Thymus (tissue), 11 donors: ENCODE measurements around the gene SLC2A10. TPM values are rescaled to one million over a fixed set of nuclear protein-coding genes. Genes with fewer than 3 reads are reported as not detected.

Source experiments
- DNase-seq, 9 donors: peaks; one replicate each; pipeline ENCODE4 v3.0.0-alpha.2; 2013; ENCODE audit warnings: low spot score in 9 of 9, low read depth in 6 of 9, missing footprints in 1 of 9
- H3K27ac ChIP-seq, 2 donors: one replicate each; pipeline ENCODE4 v1.5.1; 2013; ENCODE audit warnings: control low read depth in 1 of 2, low read depth in 1 of 2, low read length in 1 of 2, mild to moderate bottlenecking in 1 of 2, moderate library complexity in 1 of 2
- H3K27me3 ChIP-seq, 2 donors: one replicate each; pipeline ENCODE4 v1.5.1; 2013; ENCODE audit warnings: low read length in 1 of 2; ENCODE audit not compliant: control insufficient read depth in 2 of 2, insufficient read depth in 1 of 2
- H3K36me3 ChIP-seq, 2 donors: one replicate each; pipeline ENCODE4 v1.5.1; 2013; ENCODE audit warnings: low read length in 1 of 2, mild to moderate bottlenecking in 1 of 2, moderate library complexity in 1 of 2; ENCODE audit not compliant: control insufficient read depth in 2 of 2, insufficient read depth in 2 of 2
- H3K4me1 ChIP-seq, 2 donors: one replicate each; pipeline ENCODE4 v1.5.1; 2013; ENCODE audit warnings: low read length in 2 of 2; ENCODE audit not compliant: control insufficient read depth in 2 of 2, insufficient read depth in 2 of 2
- H3K4me3 ChIP-seq, 2 donors: one replicate each; pipeline ENCODE4 v1.5.1; 2013; ENCODE audit warnings: low read length in 2 of 2, control low read depth in 1 of 2, mild to moderate bottlenecking in 1 of 2
- H3K9me3 ChIP-seq, 2 donors: one replicate each; pipeline ENCODE4 v1.5.1; 2013; ENCODE audit warnings: low read length in 1 of 2, mild to moderate bottlenecking in 1 of 2; ENCODE audit not compliant: control insufficient read depth in 2 of 2, insufficient read depth in 1 of 2
- WGBS: extraction: QIAGEN DNeasy Blood & Tissue Kit; methylation state at CpG from one replicate; pipeline ENCODE4 v1.1.7; 2013; 5-methylcytosine and 5-hydroxymethylcytosine counted together
- polyA plus RNA-seq: library from polyadenylated mRNA; stranded (reverse); fragments of 200-250 nt; gene quantifications from one replicate; pipeline ENCODE4 v1.2.3, GENCODE V29; 2013
- total RNA-seq: library from RNA; stranded (reverse); fragments of 120-200 nt; gene quantifications from one replicate; pipeline ENCODE4 v1.2.4, GENCODE V29; 2013
- donor health status: healthy.

SLC2A10 gene
- total and polyA plus RNA-seq, 2 donors: 2.0 to 4.8 TPM

DNA sequence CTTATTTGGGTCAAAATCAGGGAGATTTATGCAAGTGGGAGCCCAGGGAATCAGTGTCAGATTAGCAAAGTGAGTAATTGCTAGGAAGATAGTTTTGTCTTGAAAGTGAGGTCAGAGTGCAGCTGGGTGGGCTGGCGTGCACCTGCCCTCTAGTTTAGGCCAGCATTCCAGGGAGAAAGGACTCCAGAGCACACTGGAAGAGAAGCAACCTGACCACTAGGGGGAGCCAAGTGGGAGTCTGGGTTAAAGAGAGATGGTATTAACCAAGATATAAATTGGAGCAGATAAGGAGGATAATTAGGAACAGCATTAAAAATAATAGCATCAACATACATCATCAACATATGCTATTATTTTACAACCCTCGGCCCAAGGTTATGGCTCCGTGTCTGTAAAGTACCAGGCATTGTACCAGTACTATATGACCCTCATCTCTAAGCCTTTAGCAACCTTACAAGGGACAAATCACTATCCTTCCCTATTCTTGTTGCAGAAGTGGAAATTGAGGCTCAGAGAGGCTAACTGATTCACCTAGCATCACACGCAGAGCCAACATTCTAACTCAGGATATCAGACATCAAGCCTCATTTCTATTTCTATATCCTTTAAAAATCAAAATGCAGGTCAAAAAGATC lies 57.8 kb downstream of the SLC2A10 start:
- Histone ChIP-seq H3K4me3 (no peak overlapping the region), H3K9me3 (no peaks in the 10 kb centered on the region), H3K4me1 (no peaks in the 10 kb centered on the region), H3K27ac (no peak overlapping the region), H3K36me3 (no peaks in the 10 kb centered on the region), H3K27me3 (no peaks in the 10 kb centered on the region)
- 79% methylated on average over 4 of the region's 4 CpGs for WGBS
- peak in 2 of 9 donors; percentile 8 to 23 for DNase-seq

DNA sequence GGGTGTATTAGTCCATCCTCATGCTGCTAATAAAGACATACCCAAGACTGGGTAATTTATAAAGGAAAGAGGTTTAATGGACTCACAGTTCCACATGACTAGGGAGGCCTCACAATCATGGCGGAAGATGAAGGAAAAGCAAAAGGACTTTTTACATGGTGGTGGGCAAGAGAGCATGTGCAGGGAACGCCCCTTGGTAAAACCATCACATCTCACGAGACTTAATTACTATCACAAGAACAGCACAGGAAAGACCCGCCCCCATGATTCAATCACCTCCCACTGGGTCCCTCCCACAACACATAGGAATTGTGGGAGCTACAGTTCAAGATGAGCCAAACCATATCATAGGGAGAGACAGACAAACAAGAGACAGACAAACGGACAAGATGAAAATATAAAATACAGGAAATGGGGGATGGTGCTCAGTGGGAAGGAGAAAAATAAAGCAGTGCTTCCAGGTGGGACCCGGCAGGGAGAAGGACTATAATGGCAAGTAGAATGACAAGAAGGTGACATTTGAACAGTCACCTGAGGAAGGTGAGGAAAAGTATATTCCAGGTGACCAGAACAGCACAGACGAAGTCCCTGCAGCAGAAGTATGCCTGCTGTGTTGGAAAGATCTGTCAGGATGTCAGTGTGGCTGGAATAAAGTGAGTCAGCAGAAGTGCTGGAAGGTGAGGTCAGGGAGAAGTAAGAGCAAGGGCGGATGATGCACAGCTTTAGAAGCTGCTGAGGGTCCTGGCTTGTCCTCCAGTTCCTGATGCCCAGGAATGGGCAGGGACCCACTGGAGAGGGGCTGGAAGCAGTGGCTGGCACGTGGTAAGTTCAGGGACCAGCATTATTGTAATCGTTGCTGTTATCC lies 61.1 kb downstream of the SLC2A10 start:
- no peaks in the 10 kb centered on the region for H3K9me3 ChIP-seq
- H3K27me3 ChIP-seq: no peaks in the 10 kb centered on the region
- no peak overlapping the region for H3K4me3 ChIP-seq
- no peaks in the 10 kb centered on the region for H3K36me3 ChIP-seq
- WGBS: 72% methylated on average over 10 of the region's 10 CpGs
- no peak for DNase-seq
- H3K4me1 ChIP-seq: no peaks in the 10 kb centered on the region
- H3K27ac ChIP-seq: no peak overlapping the region

DNA sequence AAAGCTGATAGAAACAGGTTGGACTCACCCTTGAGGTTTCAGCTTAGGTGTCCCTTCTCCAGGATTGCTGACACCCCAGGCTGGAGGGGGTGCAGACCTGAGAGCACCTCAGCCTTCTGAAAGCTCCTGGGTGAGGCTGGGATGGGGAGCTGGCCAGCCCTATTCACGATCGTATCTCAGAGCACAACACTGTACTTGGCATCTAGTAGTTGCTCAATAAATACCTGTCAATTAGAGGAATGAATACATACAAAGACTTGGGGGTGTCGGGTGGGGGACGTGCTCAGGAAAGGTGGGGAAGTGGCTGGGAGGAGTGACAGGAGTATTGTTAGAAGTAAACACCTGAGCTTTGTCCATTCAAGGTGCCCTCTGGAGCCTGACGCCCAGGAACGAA lies 61.7 kb downstream of the SLC2A10 start:
- H3K27me3 ChIP-seq: no peaks in the 10 kb centered on the region
- WGBS: 93% methylated on average over 6 of the region's 6 CpGs

DNA sequence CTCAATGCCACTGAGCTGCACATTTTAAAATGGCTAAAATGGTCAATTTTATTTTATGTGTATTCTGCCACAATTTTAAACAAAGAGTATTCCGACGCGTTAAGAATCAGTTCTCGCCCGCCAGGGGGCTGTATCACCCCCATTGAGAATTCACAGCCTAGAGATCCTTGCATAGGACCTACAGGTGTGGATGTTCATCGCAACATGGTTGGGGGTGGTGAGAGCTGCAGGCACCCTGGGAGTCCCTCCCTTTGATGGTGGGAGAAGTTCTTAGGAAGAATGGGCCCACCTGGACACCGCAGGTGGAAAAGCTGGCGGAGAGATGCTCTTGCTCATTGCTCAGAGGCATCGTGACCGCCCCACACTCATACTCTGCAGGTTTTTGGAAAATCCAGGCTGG lies 63.5 kb downstream of the SLC2A10 start:
- Histone ChIP-seq H3K4me1 (no peaks in the 10 kb centered on the region), H3K27me3 (no peaks in the 10 kb centered on the region), H3K36me3 (no peaks in the 10 kb centered on the region), H3K9me3 (no peaks in the 10 kb centered on the region), H3K4me3 (no peak overlapping the region), H3K27ac (no peak overlapping the region)
- WGBS: 87% methylated on average over 10 of the region's 10 CpGs
- DNase-seq: no peak

More for the DNA sequence above, 61.7 kb downstream of the SLC2A10 start:
- Histone ChIP-seq H3K36me3 (no peaks in the 10 kb centered on the region), H3K9me3 (no peaks in the 10 kb centered on the region), H3K4me3 (no peak overlapping the region), H3K4me1 (no peaks in the 10 kb centered on the region), H3K27ac (no peak overlapping the region)
- no peak for DNase-seq

DNA sequence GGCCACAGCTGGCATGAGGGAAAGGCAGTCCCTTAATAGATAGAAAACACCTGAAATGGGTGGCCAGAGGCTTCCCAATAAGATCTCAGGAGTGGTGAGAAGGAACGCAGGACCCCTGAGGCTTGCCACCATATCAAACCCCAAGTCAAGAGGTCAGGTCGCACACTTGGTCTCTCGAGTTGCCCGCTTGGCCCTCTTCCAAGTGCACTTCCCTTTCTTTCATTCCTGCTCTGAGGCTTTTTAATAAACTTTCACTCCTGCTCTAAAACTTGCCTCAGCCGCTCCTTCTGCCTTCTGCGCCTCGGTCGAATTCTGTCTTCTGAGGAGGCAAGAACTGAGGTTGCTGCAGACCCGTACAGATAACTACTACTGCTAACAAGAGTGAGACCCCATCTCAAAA lies 64.2 kb downstream of the SLC2A10 start:
- H3K4me3 ChIP-seq: no peak overlapping the region
- WGBS: 28% methylated on average over 9 of the region's 9 CpGs
- no peak overlapping the region for H3K27ac ChIP-seq
- DNase-seq: no peak
- no peaks in the 10 kb centered on the region for H3K4me1 ChIP-seq
- no peaks in the 10 kb centered on the region for H3K9me3 ChIP-seq
- no peaks in the 10 kb centered on the region for H3K36me3 ChIP-seq
- no peaks in the 10 kb centered on the region for H3K27me3 ChIP-seq

DNA sequence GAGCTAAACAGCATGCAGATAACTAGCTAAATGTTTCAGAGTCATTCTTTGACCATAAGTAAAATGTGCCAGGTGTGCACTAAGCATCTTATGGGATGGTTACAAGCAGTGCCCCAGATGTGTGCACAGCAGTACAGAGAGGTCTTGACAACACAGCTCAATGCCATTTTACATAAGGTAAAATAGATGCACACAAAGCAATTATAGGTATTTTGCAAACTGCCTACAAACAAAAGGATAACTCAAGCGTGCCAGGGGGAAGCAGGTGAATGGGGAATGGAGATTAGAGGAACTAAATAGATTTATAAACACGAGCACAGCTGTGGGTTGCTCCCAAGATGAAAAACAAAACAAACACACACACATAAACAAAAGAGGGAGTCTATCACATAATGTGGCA lies 64.8 kb downstream of the SLC2A10 start:
- H3K4me3 ChIP-seq: no peak overlapping the region
- 22% methylated on average over 2 of the region's 2 CpGs for WGBS
- no peaks in the 10 kb centered on the region for H3K36me3 ChIP-seq
- no peak overlapping the region for H3K27ac ChIP-seq
- no peaks in the 10 kb centered on the region for H3K4me1 ChIP-seq
- DNase-seq: no peak
- no peaks in the 10 kb centered on the region for H3K9me3 ChIP-seq
- H3K27me3 ChIP-seq: no peaks in the 10 kb centered on the region

DNA sequence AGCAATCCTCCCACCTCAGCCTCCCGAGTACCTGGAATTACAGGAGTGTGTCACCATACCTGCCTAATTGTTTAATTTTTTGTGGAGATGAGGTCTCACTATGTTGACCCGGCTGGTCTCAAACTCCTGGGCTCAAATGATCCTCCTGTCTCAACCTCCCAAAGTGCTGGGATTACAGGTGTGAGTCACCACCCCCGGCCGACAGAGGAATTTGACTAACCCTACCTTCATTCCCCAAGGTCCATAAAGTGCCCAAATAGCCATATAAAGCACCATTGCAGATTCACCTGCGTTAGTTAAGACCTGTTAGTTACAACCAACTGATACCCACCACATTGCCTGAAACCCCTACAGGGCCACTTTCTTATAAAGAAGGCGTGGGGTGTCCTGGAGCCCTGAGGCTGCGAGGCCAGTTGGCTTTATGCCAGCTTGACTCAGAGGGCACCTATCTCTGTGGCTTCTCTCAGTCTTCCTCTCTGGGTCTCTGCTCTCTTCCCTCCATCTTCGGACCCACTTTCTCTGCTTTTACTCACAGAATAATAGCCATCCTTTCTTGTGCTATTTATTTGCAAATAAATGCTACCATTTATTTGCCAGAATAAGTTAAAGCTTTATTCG lies 65.6 kb downstream of the SLC2A10 start:
- DNase-seq: no peak
- H3K27ac ChIP-seq: no peak overlapping the region
- H3K9me3 ChIP-seq: no peaks in the 10 kb centered on the region
- no peak overlapping the region for H3K4me3 ChIP-seq
- 95% methylated on average over 9 of the region's 9 CpGs for WGBS
- H3K36me3 ChIP-seq: no peaks in the 10 kb centered on the region
- no peaks in the 10 kb centered on the region for H3K4me1 ChIP-seq
- no peaks in the 10 kb centered on the region for H3K27me3 ChIP-seq

DNA sequence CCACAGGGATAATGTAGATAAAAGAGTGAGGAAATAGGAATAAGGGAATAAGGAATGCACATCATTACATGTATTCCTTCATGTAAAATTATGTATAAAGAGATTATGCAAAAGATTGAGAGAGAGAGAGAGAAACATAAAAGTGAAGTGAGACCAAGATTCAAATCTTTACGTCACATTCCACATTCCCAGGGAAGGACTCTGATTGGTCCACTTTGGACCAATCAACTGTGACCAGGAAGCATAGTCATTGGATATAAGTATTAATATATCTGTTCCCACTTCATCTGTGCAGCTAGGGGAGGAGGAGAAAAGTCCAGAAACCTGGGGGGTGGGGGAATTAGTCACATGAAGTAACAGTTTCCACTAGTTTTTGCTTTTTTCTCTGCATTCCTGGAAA lies 66.4 kb downstream of the SLC2A10 start:
- Histone ChIP-seq H3K27me3 (no peaks in the 10 kb centered on the region), H3K4me1 (no peaks in the 10 kb centered on the region), H3K27ac (no peak overlapping the region), H3K9me3 (no peaks in the 10 kb centered on the region), H3K4me3 (no peak overlapping the region), H3K36me3 (no peaks in the 10 kb centered on the region)
- no peak for DNase-seq
- 95% methylated on average over 1 of the region's 1 CpG for WGBS

DNA sequence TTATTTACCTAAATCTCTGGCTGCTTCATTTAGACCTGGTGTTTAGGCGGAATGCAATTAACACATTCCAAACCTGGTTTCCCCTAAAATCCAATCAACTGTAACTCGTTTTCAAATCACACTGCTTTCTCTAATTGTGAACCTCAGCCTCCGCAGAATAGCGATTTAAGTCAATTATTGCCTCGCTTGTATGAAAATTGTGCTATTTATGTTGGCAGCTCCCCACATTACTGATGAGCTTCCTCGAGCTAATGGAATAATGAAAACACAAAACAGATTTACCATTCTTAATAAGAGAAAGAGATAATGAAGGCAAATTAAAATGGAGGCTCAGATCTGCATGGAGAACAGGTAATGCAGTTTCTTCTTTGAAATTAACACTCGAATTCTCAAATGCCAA lies 67.9 kb downstream of the SLC2A10 start:
- DNase-seq: no peak
- no peaks in the 10 kb centered on the region for H3K4me1 ChIP-seq
- no peaks in the 10 kb centered on the region for H3K27me3 ChIP-seq
- H3K27ac ChIP-seq: no peak overlapping the region
- 85% methylated on average over 7 of the region's 7 CpGs for WGBS
- no peak overlapping the region for H3K4me3 ChIP-seq
- no peaks in the 10 kb centered on the region for H3K36me3 ChIP-seq
- H3K9me3 ChIP-seq: no peaks in the 10 kb centered on the region
